PFSK-1 (cell line): ENCODE data around the gene LOXHD1.

Experiments used
- FOXP2 ChIP-seq: optimal IDR thresholded peaks from 2 replicates; pipeline ENCODE3; 2011; ENCODE audit warnings: borderline replicate concordance, control low read depth, inconsistent platforms; ENCODE audit not compliant: insufficient read depth; ENCODE audit errors: extremely low read length, extremely low read depth
- POLR2AphosphoS5 ChIP-seq: IDR thresholded peaks from 2 replicates; pipeline ENCODE4 v1.6.1; 2012; ENCODE audit warnings: low read depth, mild to moderate bottlenecking, control low read depth, low read length, moderate library complexity
- SIN3A ChIP-seq: IDR thresholded peaks from 2 replicates; pipeline ENCODE4 v1.6.1; 2012; ENCODE audit warnings: mild to moderate bottlenecking, low read length, moderate library complexity, borderline replicate concordance; ENCODE audit not compliant: insufficient read depth
- TAF1 ChIP-seq: IDR thresholded peaks from 2 replicates; pipeline ENCODE4 v1.6.1; 2012; ENCODE audit warnings: low read length, control low read depth, borderline replicate concordance; ENCODE audit not compliant: insufficient read depth
- TF ChIP-seq, protein P1 (sequence below), 2 experiments: IDR thresholded peaks; 2 replicates each; pipeline versions ENCODE4 v1.6.1 to v1.8.0; 2011 to 2012; ENCODE audit warnings: low read depth in 2 of 2, low read length in 2 of 2, control low read depth in 1 of 2, inconsistent platforms in 1 of 2, mild to moderate bottlenecking in 1 of 2, moderate library complexity in 1 of 2; ENCODE audit not compliant: insufficient read depth in 1 of 2

The LOXHD1 gene

DNA sequence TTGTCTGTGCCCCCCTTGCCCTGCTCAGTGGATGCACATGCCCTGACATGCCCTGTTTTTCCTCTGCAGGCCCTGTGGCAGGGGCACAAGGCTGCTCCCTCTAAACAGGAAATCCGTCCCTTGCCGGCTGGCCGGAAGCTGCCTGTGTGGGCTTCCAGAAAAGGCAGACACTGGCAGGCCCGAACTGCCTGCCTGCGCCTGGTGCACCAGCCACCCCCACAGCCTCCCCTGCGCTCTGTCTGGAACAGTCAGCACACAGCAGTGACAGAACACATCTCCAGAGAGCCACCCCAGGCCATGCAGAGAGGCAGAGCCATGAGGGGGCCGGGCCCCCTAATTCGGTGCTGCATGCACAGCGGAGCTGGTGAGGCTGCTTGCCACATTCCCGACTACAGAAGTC, 33.5 kb downstream of the LOXHD1 start:
- no peak for TF ChIP-seq POLR2AphosphoS5
- no peak for TF ChIP-seq SIN3A
- no peak for TF ChIP-seq TAF1
- no peak for TF ChIP-seq FOXP2
- TF ChIP-seq, protein P1, sequence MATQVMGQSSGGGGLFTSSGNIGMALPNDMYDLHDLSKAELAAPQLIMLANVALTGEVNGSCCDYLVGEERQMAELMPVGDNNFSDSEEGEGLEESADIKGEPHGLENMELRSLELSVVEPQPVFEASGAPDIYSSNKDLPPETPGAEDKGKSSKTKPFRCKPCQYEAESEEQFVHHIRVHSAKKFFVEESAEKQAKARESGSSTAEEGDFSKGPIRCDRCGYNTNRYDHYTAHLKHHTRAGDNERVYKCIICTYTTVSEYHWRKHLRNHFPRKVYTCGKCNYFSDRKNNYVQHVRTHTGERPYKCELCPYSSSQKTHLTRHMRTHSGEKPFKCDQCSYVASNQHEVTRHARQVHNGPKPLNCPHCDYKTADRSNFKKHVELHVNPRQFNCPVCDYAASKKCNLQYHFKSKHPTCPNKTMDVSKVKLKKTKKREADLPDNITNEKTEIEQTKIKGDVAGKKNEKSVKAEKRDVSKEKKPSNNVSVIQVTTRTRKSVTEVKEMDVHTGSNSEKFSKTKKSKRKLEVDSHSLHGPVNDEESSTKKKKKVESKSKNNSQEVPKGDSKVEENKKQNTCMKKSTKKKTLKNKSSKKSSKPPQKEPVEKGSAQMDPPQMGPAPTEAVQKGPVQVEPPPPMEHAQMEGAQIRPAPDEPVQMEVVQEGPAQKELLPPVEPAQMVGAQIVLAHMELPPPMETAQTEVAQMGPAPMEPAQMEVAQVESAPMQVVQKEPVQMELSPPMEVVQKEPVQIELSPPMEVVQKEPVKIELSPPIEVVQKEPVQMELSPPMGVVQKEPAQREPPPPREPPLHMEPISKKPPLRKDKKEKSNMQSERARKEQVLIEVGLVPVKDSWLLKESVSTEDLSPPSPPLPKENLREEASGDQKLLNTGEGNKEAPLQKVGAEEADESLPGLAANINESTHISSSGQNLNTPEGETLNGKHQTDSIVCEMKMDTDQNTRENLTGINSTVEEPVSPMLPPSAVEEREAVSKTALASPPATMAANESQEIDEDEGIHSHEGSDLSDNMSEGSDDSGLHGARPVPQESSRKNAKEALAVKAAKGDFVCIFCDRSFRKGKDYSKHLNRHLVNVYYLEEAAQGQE (IDR thresholded peaks at IDR 0.05; ENCODE audit: insufficient read depth in 1 of 2, low read depth in 2 of 2, low read length in 2 of 2), result no peak

DNA sequence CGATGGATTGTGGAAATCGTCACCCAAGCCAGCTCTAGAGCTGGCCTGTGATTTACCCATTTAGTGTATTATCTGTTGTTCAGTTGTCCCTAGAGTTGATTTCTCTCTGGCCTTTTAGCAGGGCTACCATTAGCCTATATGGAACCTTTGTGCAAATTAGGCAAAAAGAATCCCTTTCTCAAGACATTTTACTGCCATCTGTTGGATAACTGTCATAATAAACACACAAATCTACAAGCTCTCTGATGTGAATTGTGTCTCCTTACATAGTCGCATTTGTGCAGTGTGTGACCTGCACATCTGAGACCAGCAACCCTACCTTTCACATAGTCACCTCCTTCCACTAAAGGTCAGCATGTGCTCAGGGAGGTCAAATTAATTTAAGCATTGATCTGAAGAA, 34.0 kb downstream of the LOXHD1 start:
- TF ChIP-seq TAF1 (no peak), FOXP2 (no peak), POLR2AphosphoS5 (no peak), SIN3A (no peak)
- TF ChIP-seq, protein P1 (IDR thresholded peaks at IDR 0.05; ENCODE audit: insufficient read depth in 1 of 2, low read depth in 2 of 2, low read length in 2 of 2), result no peak

DNA sequence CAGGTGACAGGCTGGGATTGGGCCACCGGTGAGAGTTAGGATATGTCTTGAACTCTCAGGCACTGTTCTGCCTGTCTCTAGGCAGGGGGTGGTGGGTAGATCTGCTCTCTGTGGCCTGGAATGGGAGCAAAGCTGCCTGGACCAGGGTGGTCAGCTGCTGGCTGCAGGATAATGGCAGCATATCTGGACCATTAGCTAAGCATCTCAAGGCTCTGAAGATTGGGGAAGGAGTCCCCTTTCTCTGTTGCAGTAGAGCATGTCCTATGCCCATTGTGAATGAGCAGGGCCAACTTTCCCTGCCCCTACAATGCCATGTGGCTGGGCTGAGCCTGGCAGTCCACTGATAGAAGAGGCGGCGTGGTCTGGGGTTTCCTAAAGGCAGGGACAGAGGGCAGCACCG, 34.6 kb downstream of the LOXHD1 start:
- no peak for TF ChIP-seq SIN3A
- TF ChIP-seq, protein P1 (IDR thresholded peaks at IDR 0.05; ENCODE audit: insufficient read depth in 1 of 2, low read depth in 2 of 2, low read length in 2 of 2), result no peak
- no peak for TF ChIP-seq POLR2AphosphoS5
- TF ChIP-seq TAF1, result no peak
- TF ChIP-seq FOXP2, result no peak

DNA sequence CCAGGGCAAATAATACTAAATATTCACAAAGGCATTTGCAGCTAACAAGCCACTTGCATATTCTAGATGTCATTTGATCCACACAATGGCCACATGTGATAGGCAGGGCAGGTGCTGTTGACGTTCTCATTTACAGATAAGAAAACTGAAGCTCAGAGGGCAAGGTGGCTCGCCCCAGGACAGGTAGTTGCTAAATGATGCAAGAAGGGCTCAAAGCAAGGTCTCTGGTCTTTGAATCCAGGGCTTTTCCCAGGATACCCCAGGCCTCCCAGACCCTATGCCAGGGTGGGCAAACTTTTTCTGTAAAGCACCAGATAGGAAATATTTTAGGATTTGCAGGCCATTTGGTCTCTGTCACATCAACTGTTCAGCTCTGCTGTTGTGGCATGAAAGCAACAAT, 35.1 kb downstream of the LOXHD1 start:
- TF ChIP-seq SIN3A, result no peak
- TF ChIP-seq FOXP2, result no peak
- no peak for TF ChIP-seq POLR2AphosphoS5
- TF ChIP-seq TAF1, result no peak
- TF ChIP-seq, protein P1 (IDR thresholded peaks at IDR 0.05; ENCODE audit: insufficient read depth in 1 of 2, low read depth in 2 of 2, low read length in 2 of 2), result no peak

DNA sequence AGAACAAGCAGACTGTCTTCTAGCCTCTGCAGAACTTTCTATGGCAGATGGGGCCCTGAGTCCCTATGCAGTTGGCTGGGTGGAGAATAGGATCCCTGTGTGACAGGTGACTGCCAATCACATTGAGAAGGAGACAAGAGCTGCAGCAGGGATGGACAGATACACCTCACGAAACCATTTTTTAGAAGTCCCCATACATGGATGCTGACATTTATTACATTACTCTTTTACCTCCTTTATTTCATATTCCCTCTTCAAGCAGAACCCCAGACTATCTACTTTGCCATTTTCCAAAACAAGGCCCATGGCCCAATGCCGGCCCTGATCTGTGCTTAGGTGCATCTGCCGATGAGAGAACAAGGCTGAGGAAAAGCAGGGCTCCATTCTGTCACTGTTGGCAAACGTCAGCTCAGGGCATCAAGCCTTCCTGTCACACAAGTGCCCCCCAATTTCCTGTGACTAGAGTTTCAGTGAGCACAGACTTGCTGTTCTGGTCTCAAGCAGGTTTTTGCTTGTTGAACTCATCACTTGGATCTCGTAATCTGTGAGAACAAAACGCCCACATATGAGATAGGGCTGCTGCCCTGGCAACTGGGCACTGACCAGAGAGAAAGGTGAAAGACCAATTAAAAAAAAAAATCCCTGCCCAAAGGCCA, 35.8 kb downstream of the LOXHD1 start:
- TF ChIP-seq, protein P1 (IDR thresholded peaks at IDR 0.05; ENCODE audit: insufficient read depth in 1 of 2, low read depth in 2 of 2, low read length in 2 of 2), result no peak
- TF ChIP-seq POLR2AphosphoS5, result no peak
- TF ChIP-seq FOXP2, result no peak
- no peak for TF ChIP-seq SIN3A
- TF ChIP-seq TAF1, result no peak
